Measurements from ENCODE around the gene OR5AN1.

OR5AN1 gene

GRCh38 chr11:59358595-59358994 lies at the start of gene OR5AN1:
Gene OR5AN1, plus strand, starts transcription at chr11:59358895. Its CDS starts 5,564 bp downstream, at chr11:59364459.
- POLR2A ChIA-PET = no interaction called here
- no peaks in the 10 kb centered on the region for H3K4me1 ChIP-seq (ENCODE audit: control insufficient read depth, insufficient read depth, low read length)
- H3K9me3 ChIP-seq (ENCODE audit: control insufficient read depth, insufficient read depth, low read depth, low read length) = no peaks in the 10 kb centered on the region
- H3K36me3 ChIP-seq (ENCODE audit: control insufficient read depth in 2 of 2, insufficient read depth in 1 of 2, low read length in 2 of 2) = no peaks in the 10 kb centered on the region
- CTCF ChIA-PET = no interaction called here
- H3K27ac ChIP-seq (ENCODE audit: extremely low read depth, low read depth, low read length) = no peak within 1 kb of the TSS
- no peak within 1 kb of the TSS for H3K4me3 ChIP-seq (ENCODE audit: low read depth, low read length)
- TF ChIP-seq ZNF248 (tag by site-specific recombination; IDR thresholded peaks at IDR 0.05) (no peak), ZNF791 (tag by site-specific recombination; IDR thresholded peaks at IDR 0.05) (no peak)

DNA sequence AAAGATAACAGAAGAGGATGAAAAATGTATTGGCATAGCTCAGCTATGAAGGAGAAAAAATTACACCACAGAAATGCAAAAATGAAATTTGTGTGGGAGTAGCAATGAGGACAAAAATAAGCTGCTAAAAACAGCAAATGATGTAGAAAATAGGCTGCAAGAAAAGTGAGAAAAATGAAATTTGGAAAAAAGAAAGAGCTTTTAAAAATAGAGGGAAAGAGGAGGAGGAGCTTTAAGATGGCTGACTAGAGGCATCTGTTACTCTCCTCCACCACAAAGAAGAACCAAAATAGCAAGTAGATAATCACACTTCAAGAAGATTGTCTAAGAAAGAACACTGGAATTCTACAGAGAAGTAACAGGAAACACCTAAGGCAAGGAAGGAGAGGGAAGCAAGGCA lies 23.7 kb upstream of the OR5AN1 start:
- POLR2A ChIA-PET = no interaction called here
- Histone ChIP-seq H3K27ac (ENCODE audit: extremely low read depth, low read depth, low read length) (no peak overlapping the region), H3K4me3 (ENCODE audit: low read depth, low read length) (no peak overlapping the region), H3K9me3 (ENCODE audit: control insufficient read depth, insufficient read depth, low read depth, low read length) (no peaks in the 10 kb centered on the region), H3K36me3 (ENCODE audit: control insufficient read depth in 2 of 2, insufficient read depth in 1 of 2, low read length in 2 of 2) (no peaks in the 10 kb centered on the region), H3K4me1 (ENCODE audit: control insufficient read depth, insufficient read depth, low read length) (no peaks in the 10 kb centered on the region)
- CTCF ChIA-PET = no interaction called here
- TF ChIP-seq, protein P1, sequence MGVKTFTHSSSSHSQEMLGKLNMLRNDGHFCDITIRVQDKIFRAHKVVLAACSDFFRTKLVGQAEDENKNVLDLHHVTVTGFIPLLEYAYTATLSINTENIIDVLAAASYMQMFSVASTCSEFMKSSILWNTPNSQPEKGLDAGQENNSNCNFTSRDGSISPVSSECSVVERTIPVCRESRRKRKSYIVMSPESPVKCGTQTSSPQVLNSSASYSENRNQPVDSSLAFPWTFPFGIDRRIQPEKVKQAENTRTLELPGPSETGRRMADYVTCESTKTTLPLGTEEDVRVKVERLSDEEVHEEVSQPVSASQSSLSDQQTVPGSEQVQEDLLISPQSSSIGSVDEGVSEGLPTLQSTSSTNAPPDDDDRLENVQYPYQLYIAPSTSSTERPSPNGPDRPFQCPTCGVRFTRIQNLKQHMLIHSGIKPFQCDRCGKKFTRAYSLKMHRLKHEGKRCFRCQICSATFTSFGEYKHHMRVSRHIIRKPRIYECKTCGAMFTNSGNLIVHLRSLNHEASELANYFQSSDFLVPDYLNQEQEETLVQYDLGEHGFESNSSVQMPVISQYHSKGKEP (tag by site-specific recombination; IDR thresholded peaks at IDR 0.05) = no peak

DNA sequence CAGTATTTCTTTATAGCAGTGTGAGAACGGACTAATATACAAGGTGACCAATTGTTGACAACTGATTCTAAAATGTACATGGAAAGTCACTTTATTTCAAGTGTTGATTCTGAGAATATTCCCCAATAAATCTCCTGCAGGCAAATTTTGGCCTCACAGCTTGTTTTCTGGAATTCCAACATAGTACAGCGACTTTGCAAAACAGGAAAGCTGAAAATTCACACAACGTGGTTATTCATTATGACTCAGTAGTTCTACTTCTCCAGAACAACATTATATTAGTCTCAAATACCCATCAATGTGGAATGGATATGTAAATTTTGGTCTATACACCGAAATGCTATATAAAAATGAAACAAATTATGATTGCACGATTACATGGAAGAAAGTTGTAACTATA lies 22.5 kb upstream of the OR5AN1 start:
- CTCF ChIA-PET = no interaction called here
- H3K4me3 ChIP-seq (ENCODE audit: low read depth, low read length) = no peak overlapping the region
- no peak overlapping the region for H3K27ac ChIP-seq (ENCODE audit: extremely low read depth, low read depth, low read length)
- H3K9me3 ChIP-seq (ENCODE audit: control insufficient read depth, insufficient read depth, low read depth, low read length) = no peaks in the 10 kb centered on the region
- TF ChIP-seq ZNF629 (tag by site-specific recombination; IDR thresholded peaks at IDR 0.05) = no peak
- no peak for TF ChIP-seq ZNF133 (tag by site-specific recombination; IDR thresholded peaks at IDR 0.05)
- TF ChIP-seq, protein P2, sequence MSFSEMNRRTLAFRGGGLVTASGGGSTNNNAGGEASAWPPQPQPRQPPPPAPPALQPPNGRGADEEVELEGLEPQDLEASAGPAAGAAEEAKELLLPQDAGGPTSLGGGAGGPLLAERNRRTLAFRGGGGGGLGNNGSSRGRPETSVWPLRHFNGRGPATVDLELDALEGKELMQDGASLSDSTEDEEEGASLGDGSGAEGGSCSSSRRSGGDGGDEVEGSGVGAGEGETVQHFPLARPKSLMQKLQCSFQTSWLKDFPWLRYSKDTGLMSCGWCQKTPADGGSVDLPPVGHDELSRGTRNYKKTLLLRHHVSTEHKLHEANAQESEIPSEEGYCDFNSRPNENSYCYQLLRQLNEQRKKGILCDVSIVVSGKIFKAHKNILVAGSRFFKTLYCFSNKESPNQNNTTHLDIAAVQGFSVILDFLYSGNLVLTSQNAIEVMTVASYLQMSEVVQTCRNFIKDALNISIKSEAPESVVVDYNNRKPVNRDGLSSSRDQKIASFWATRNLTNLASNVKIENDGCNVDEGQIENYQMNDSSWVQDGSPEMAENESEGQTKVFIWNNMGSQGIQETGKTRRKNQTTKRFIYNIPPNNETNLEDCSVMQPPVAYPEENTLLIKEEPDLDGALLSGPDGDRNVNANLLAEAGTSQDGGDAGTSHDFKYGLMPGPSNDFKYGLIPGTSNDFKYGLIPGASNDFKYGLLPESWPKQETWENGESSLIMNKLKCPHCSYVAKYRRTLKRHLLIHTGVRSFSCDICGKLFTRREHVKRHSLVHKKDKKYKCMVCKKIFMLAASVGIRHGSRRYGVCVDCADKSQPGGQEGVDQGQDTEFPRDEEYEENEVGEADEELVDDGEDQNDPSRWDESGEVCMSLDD (tag by site-specific recombination; IDR thresholded peaks at IDR 0.05) = no peak
- TF ChIP-seq ZNF398 (tag by site-specific recombination; IDR thresholded peaks at IDR 0.05) = no peak
- no peak for TF ChIP-seq ZNF560 (tag by site-specific recombination; IDR thresholded peaks at IDR 0.05; ENCODE audit: borderline replicate concordance)
- TF ChIP-seq ZNF18 (tag by site-specific recombination; IDR thresholded peaks at IDR 0.05) = no peak
- no peak for TF ChIP-seq ZSCAN23 (tag by site-specific recombination; IDR thresholded peaks at IDR 0.05)
- no peak for TF ChIP-seq ZNF660 (tag by site-specific recombination; IDR thresholded peaks at IDR 0.05)
- no peaks in the 10 kb centered on the region for H3K4me1 ChIP-seq (ENCODE audit: control insufficient read depth, insufficient read depth, low read length)
- POLR2A ChIA-PET = no interaction called here
- H3K36me3 ChIP-seq (ENCODE audit: control insufficient read depth in 2 of 2, insufficient read depth in 1 of 2, low read length in 2 of 2) = no peaks in the 10 kb centered on the region
